Activated T-helper 1 cell treated with Interleukin-2 at 50 U/mL for 16 hours (primary cell): ENCODE measurements around the gene CCDC174.

ENCODE experiments used
- DNase-seq: peaks from one replicate; pipeline ENCODE4 v3.0.0-alpha.2; 2020; ENCODE audit warnings: low read depth

Gene CCDC174

GRCh38 chr3:14657579-14657978 lies 6.0 kb downstream of the CCDC174 start:
- no peak for DNase-seq

DNA sequence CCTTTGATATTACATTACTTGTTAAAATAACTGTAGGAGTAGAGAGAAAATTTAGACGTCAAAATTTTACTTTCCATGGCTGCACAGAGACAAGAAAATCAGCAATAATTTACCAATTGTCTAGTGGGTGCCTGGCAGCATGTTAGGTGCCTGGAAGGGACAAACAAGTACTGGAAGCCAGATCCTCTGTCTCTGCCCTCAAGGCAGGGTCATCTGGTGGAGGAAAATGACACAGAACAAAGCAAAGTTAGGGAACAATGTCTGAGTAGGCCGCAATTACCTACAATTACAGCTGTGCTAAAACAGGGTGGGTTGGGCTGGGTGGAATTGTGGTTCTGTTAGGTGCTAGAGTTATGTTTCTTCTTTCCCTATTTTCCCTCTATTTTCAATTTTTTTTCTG lies 7.4 kb downstream of the CCDC174 start:
- no peak for DNase-seq

DNA sequence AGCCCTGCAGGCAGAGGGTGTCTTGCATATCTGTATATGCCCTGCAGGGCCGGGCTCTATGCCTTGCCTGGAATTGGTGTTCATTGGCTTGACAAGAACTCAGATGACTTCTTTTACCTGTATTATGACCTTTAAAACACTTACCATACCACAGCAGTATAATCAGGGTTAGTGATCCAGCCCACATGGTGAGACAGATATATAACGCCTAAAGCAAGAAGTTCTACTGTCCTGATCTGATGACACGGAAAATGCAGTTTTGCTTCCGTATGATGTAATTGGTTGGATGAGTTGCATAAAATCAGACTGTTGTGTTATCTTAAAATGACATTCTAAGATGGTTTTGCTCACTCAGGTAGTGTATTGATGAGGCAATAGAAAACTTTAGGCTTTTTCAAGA lies 9.4 kb downstream of the CCDC174 start:
- DNase-seq = no peak

GRCh38 chr3:14663396-14664135 lies 12.0 kb downstream of the CCDC174 start:
- DNase-seq = no peak

- no peak for DNase-seq
These were observed 12.6 kb downstream of the CCDC174 start for GRCh38 chr3:14664170-14664569.

DNA sequence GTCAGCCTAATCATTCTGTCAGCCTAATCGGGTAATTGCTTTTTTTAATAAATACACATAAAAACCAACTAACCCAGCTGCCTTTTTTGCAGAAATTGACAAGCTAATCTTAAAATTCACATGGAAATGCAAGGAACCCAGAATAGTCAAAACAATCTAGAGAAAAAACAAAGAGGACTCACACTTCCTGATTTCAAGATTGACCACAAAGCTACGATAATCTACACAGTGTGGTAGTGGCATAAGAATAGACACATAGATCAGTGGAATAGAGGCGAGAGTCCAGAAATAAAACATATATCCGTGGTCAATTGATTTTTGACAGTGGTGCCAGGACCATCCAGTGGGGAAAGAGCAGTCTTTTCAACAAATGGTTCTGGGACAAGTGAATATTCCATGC lies 21.0 kb downstream of the CCDC174 start:
- no peak for DNase-seq

- no peak for DNase-seq
These were observed 23.3 kb downstream of the CCDC174 start, which contains the start of gene C3orf20 for GRCh38 chr3:14674841-14675240. C3orf20 (plus strand) TSS chr3:14675141; CDS start chr3:14682714, 7,573 bp downstream.

- DNase-seq = no peak
These were observed 25.3 kb downstream of the CCDC174 start for GRCh38 chr3:14676881-14677280.

DNA sequence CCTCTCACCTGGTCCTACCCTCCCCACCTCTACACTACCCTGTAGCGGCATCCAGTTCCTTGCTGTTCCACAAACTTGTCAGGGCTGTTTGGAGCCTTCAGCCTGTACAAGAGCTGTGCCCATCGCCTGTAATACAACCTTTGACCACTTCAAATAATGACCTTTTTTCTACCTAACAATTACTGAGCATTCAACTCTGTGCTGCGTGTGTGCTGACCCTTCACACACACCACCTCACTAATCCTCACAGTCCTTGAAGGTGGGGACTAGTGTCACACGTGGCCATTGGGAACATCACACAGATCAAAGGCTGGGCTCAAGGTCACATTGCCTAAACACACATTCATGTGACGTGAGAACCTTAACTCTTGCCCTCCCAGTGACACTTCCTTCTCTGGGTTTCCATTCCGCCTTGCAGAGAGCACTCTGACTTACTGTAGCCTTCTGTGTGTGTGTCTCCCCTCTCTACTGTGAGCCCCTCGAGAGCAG lies 26.5 kb downstream of the CCDC174 start:
- DNase-seq = no peak

DNA sequence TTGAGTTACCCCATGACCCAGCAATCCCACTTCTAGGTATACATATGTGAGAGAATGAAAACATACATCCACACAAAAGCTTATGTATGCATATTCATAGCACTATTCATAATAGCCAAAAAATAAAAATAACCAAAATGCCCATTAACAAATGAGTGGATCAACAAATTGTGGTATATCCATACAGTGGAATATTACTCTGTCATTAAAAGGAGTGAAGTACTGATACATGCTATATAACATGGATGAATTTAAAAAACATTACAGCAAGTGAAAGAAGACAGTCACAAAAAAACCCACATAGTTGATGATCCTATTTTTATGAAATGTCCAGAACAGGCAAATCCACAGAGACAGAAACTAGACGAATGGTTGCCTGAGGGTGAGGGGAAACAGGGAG lies 28.6 kb downstream of the CCDC174 start:
- DNase-seq = no peak

- DNase-seq = no peak
These were observed 29.2 kb downstream of the CCDC174 start for GRCh38 chr3:14680716-14681115.

DNA sequence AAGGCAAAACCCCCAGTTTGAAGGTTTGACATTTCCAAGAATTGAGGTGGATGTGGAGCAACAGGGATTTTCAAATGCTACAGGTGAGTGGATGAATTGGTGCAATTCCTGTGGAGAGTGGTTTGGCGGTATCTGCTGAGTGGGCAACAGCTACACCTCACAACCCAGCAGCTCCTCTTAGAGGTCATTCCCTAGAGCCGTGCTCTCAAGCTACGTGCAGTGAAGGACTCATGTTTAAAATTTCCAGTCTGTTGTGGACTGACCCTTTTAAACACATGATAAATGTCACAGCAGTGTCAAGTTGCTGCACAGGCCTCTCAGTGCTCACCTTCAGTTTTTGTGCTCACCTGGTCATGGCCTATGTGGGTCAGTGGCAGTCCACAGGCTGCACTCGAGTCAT lies 32.9 kb downstream of the CCDC174 start:
- no peak for DNase-seq

GRCh38 chr3:14685179-14685578 lies 33.6 kb downstream of the CCDC174 start:
- DNase-seq = no peak

- no peak for DNase-seq
These were observed 35.8 kb downstream of the CCDC174 start for GRCh38 chr3:14687360-14687759.

DNA sequence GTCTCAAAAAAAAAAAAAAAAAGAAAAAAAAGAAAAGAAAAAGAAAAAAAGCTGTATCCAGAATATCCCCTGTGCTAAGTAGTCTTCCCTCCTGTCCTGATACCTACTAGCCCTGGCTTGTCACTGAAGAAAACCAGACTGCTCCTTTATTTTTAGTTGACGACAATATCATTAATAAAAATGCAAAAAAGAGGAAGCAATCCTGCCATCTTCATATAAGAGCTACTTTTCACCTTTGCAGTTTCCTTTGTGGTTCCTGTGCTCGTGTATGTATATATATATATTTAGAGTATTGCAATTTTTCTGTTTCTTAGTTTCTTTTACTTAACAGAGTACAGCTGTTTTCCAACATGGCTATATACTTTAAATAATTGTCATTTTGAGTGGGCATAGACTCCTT lies 37.0 kb downstream of the CCDC174 start:
- no peak for DNase-seq

- no peak for DNase-seq
These were observed 37.9 kb downstream of the CCDC174 start for GRCh38 chr3:14689247-14689980.

GRCh38 chr3:14691239-14691638 lies 39.7 kb downstream of the CCDC174 start:
- DNase-seq = no peak

DNA sequence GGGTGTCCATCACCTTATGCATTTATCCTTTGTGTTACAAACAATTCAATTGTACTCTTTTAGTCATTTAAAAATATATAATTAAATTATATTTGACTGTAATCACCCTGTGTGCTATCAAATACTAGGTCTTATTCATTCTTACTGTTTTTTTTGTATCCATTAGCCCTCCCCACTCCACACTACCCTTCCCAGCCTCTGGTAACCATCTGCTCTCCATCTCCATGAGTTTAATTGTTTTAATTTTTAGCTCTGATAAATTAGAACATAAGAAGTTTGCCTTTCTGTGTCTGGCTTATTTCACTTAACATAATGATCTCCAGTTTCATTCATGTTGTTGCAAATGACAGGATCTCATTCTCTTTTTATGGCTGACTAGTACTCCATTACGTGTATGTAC lies 40.2 kb downstream of the CCDC174 start:
- no peak for DNase-seq

GRCh38 chr3:14698601-14699244 lies 47.2 kb downstream of the CCDC174 start:
- no peak for DNase-seq

GRCh38 chr3:14699643-14700042 lies 48.1 kb downstream of the CCDC174 start:
- DNase-seq = no peak

- DNase-seq = no peak
These were observed 49.3 kb downstream of the CCDC174 start for GRCh38 chr3:14700891-14701290.

GRCh38 chr3:14701676-14702075 lies 50.1 kb downstream of the CCDC174 start:
- DNase-seq = no peak
